Activated CD4-positive, alpha-beta T cell treated with anti-CD3 and anti-CD28 coated beads, Interleukin-2, amount 10 ng/mL, durations not matched to agents 24 days and 14 days (primary cell): ENCODE measurements around the gene OR10AG1. TPM values are rescaled to one million over a fixed set of nuclear protein-coding genes. Genes with fewer than 3 reads are reported as not detected.

Experiments
- total RNA-seq: library from RNA; stranded (reverse); gene quantifications from 2 replicates; pipeline ENCODE4 v1.2.3, GENCODE V29; 2022

Gene OR10AG1
- total RNA-seq, 1 donor from 2014 or later = not detected

Other genes with a start within 250 kb of the OR10AG1 start
- not detected in 2 replicates for gene OR5D13, start 196.5 kb downstream of the OR10AG1 start, total RNA-seq
- not detected in 2 replicates for gene OR5D14, start 174.4 kb downstream of the OR10AG1 start, total RNA-seq
- gene OR5L1, start 158.6 kb downstream of the OR10AG1 start, total RNA-seq = not detected in 2 replicates
- not detected in 2 replicates for gene OR5D18, start 150.3 kb downstream of the OR10AG1 start, total RNA-seq
- not detected in 2 replicates for gene OR5L2, start 142.7 kb downstream of the OR10AG1 start, total RNA-seq
- not detected in 2 replicates for gene OR5D16, start 131.2 kb downstream of the OR10AG1 start, total RNA-seq
- gene TRIM51, start 86.6 kb downstream of the OR10AG1 start, total RNA-seq = not detected in 2 replicates
- not detected in 2 replicates for gene OR5W2, start 55.4 kb downstream of the OR10AG1 start, total RNA-seq
- gene OR5I1, start 33.5 kb downstream of the OR10AG1 start, total RNA-seq = not detected in 2 replicates
- not detected in 2 replicates for gene OR5F1, start 24.7 kb upstream of the OR10AG1 start, total RNA-seq
- gene OR5AS1, start 57.7 kb upstream of the OR10AG1 start, total RNA-seq = not detected in 2 replicates
- gene OR8I2, start 123.4 kb upstream of the OR10AG1 start, total RNA-seq = not detected in 2 replicates
- gene OR8H2, start 133.7 kb upstream of the OR10AG1 start, total RNA-seq = not detected in 2 replicates
- not detected in 2 replicates for gene OR8H3, start 152.4 kb upstream of the OR10AG1 start, total RNA-seq
- gene OR8J3, start 170.3 kb upstream of the OR10AG1 start, total RNA-seq = not detected in 2 replicates
- not detected in 2 replicates for gene OR8K5, start 190.4 kb upstream of the OR10AG1 start, total RNA-seq
- gene OR5J2, start 206.7 kb upstream of the OR10AG1 start, total RNA-seq = not detected in 2 replicates